Smooth muscle cell (in vitro differentiated cells): Measurements from ENCODE around the gene CUL2. TPM values are rescaled to one million over a fixed set of nuclear protein-coding genes. Genes with fewer than 3 reads are reported as not detected.

Source experiments
- DNase-seq: peaks from one replicate; lab custom pipeline; 2025; ENCODE audit not compliant: unreplicated experiment; lab: John Stamatoyannopoulos, UW
- H2AFZ ChIP-seq: fragments of 200-600 bp; sonication (generic); 2 replicates; pipeline ENCODE4 v1.6.0; 2016; ENCODE audit warnings: antibody characterized with exemption, low read depth, mild to moderate bottlenecking
- H3F3A ChIP-seq: fragments of 200-600 bp; sonication (generic); 2 replicates; pipeline ENCODE4 v1.6.0; 2017; ENCODE audit warnings: antibody characterized with exemption, low read depth
- H3K27ac ChIP-seq: fragments of 200-600 bp; sonication (generic); 2 replicates; pipeline ENCODE4 v1.5.1; 2016; ENCODE audit warnings: low read depth, mild to moderate bottlenecking
- H3K27me3 ChIP-seq: fragments of 200-600 bp; sonication (generic); 2 replicates; pipeline ENCODE4 v1.6.1; 2016; ENCODE audit warnings: low read depth, mild to moderate bottlenecking
- H3K36me3 ChIP-seq: fragments of 200-600 bp; sonication (generic); 2 replicates; pipeline ENCODE4 v1.5.1; 2016; ENCODE audit warnings: low read depth
- H3K4me1 ChIP-seq: fragments of 200-600 bp; sonication (generic); 2 replicates; pipeline ENCODE4 v1.5.1; 2016; ENCODE audit warnings: low read depth
- H3K4me2 ChIP-seq: fragments of 200-600 bp; sonication (generic); 2 replicates; pipeline ENCODE4 v1.6.0; 2016; ENCODE audit warnings: mild to moderate bottlenecking
- H3K4me3 ChIP-seq: fragments of 200-600 bp; sonication (generic); 2 replicates; pipeline ENCODE4 v1.5.1; 2016; ENCODE audit warnings: mild to moderate bottlenecking
- H3K79me2 ChIP-seq: fragments of 200-600 bp; sonication (generic); 2 replicates; pipeline ENCODE4 v1.6.0; 2016; ENCODE audit warnings: low read depth, mild to moderate bottlenecking
- H3K9ac ChIP-seq: fragments of 200-600 bp; sonication (generic); 2 replicates; pipeline ENCODE4 v1.6.0; 2016; ENCODE audit warnings: low read depth
- H3K9me3 ChIP-seq: fragments of 200-600 bp; sonication (generic); replicated peaks from 2 replicates; pipeline ENCODE4 v1.5.1; 2016; ENCODE audit warnings: low read depth
- H4K20me1 ChIP-seq: fragments of 200-600 bp; sonication (generic); 2 replicates; pipeline ENCODE4 v1.6.0; 2016; ENCODE audit warnings: low read depth
- CTCF ChIP-seq: fragments of 200-600 bp; sonication (generic); IDR thresholded peaks from 2 replicates; pipeline ENCODE4 v1.5.1; 2017; ENCODE audit warnings: borderline replicate concordance, mild to moderate bottlenecking, antibody characterized with exemption; ENCODE audit not compliant: insufficient read depth, poor library complexity, severe bottlenecking
- WGBS: methylation state at CpG from one replicate; pipeline ENCODE4 v1.1.7; 2016; ENCODE audit warnings: low lambda C conversion rate; 5-methylcytosine and 5-hydroxymethylcytosine counted together
- polyA plus RNA-seq: library from polyadenylated mRNA; unstranded; fragments of >200 nt; fragmentation: Nextera tagmentation; extraction: Ambion mirVana; gene quantifications from 2 replicates; pipeline ENCODE4 v1.2.1, GENCODE V29; 2016
- total RNA-seq: library from RNA; depleted of rRNA; stranded (reverse); fragments of >200 nt; gene quantifications from 2 replicates; pipeline ENCODE4 v1.2.3, GENCODE V29; 2014

CUL2 gene
- total and polyA plus RNA-seq, 2 experiments from 2014 or later, result 38.7 to 39.6 TPM

- peaks cover 58% of the 10 kb centered on the region for H4K20me1 ChIP-seq
- peaks cover 3% of the 10 kb centered on the region for H3K4me1 ChIP-seq
- WGBS, result 73% methylated on average over 3 of the region's 3 CpGs
- no peak overlapping the region for H3K9ac ChIP-seq
- H3K36me3 ChIP-seq, result no peaks in the 10 kb centered on the region
- TF ChIP-seq CTCF, result no peak
- no peak overlapping the region for H3K27ac ChIP-seq
- no peak overlapping the region for H3K4me3 ChIP-seq
- DNase-seq, result no peak
- H3K4me2 ChIP-seq, result no peak overlapping the region
- peaks cover 78% of the 10 kb centered on the region for H3K79me2 ChIP-seq
- no peak overlapping the region for H2AFZ ChIP-seq
- no peaks in the 10 kb centered on the region for H3K9me3 ChIP-seq
- peaks cover 9% of the 10 kb centered on the region for H3F3A ChIP-seq
- no peaks in the 10 kb centered on the region for H3K27me3 ChIP-seq
Observed at GRCh38 chr10:35075228-35075627, 14.9 kb downstream of the CUL2 start.

GRCh38 chr10:35074266-35074665 is 15.9 kb downstream of the CUL2 start:
- H3K4me2 ChIP-seq, result no peak overlapping the region
- 89% methylated on average over 4 of the region's 4 CpGs for WGBS
- TF ChIP-seq CTCF, result no peak
- H3K9ac ChIP-seq, result no peak overlapping the region
- H3K27ac ChIP-seq, result no peak overlapping the region
- no peaks in the 10 kb centered on the region for H3K27me3 ChIP-seq
- H3K9me3 ChIP-seq, result no peaks in the 10 kb centered on the region
- peaks cover 82% of the 10 kb centered on the region for H3K79me2 ChIP-seq
- no peak for DNase-seq
- peaks cover 48% of the 10 kb centered on the region for H4K20me1 ChIP-seq
- no peak overlapping the region for H2AFZ ChIP-seq
- H3F3A ChIP-seq, result peaks cover 2% of the 10 kb centered on the region
- no peak overlapping the region for H3K4me3 ChIP-seq
- H3K36me3 ChIP-seq, result no peaks in the 10 kb centered on the region
- no peaks in the 10 kb centered on the region for H3K4me1 ChIP-seq

GRCh38 chr10:35070521-35070920 is 19.6 kb downstream of the CUL2 start:
- Histone ChIP-seq H3K4me2 (no peak overlapping the region), H3K36me3 (peaks cover 13% of the 10 kb centered on the region), H4K20me1 (peaks cover 27% of the 10 kb centered on the region), H3K4me3 (no peak overlapping the region), H3K79me2 (peaks cover 56% of the 10 kb centered on the region), H3K9me3 (no peaks in the 10 kb centered on the region), H3K4me1 (no peaks in the 10 kb centered on the region), H2AFZ (no peak overlapping the region), H3K9ac (no peak overlapping the region), H3K27me3 (no peaks in the 10 kb centered on the region), H3F3A (no peaks in the 10 kb centered on the region), H3K27ac (no peak overlapping the region)
- TF ChIP-seq CTCF, result no peak
- WGBS, result 98% methylated on average over 3 of the region's 3 CpGs
- DNase-seq, result no peak

GRCh38 chr10:35063837-35064454 is 26.2 kb downstream of the CUL2 start:
- WGBS, result 100% methylated on average over 3 of the region's 3 CpGs

More at GRCh38 chr10:35063837-35064454, 26.2 kb downstream of the CUL2 start:
- H4K20me1 ChIP-seq, result no peaks in the 10 kb centered on the region
- H3K4me2 ChIP-seq, result no peak overlapping the region
- no peak for TF ChIP-seq CTCF
- H3K36me3 ChIP-seq, result peaks cover 10% of the 10 kb centered on the region
- peaks cover 15% of the 10 kb centered on the region for H3K79me2 ChIP-seq
- peaks cover 17% of the 10 kb centered on the region for H3F3A ChIP-seq
- H3K9me3 ChIP-seq, result no peaks in the 10 kb centered on the region
- H3K27me3 ChIP-seq, result no peaks in the 10 kb centered on the region
- H2AFZ ChIP-seq, result no peak overlapping the region
- no peak for DNase-seq
- H3K27ac ChIP-seq, result no peak overlapping the region
- H3K4me3 ChIP-seq, result no peak overlapping the region
- H3K4me1 ChIP-seq, result peaks cover 7% of the 10 kb centered on the region
- no peak overlapping the region for H3K9ac ChIP-seq
